C1 segment of cervical spinal cord (tissue), 14 donors: Measurements from ENCODE around the gene MTPN.
A peak's percentile ranks its signal among the peaks of the same experiment; 100 is the strongest.

ENCODE experiments used
- DNase-seq, 14 donors: peaks; one replicate each; lab custom pipeline; 2025; lab: John Stamatoyannopoulos, UW

Gene MTPN

GRCh38 chr7:135981958-135982646 is 4.9 kb upstream of the MTPN start:
- DNase-seq = no peak

- DNase-seq = no peak
Measured at GRCh38 chr7:135980665-135981180, 3.6 kb upstream of the MTPN start.

GRCh38 chr7:135980012-135980551 is 2.9 kb upstream of the MTPN start:
- no peak for DNase-seq

GRCh38 chr7:135979471-135980011 is 2.4 kb upstream of the MTPN start:
- DNase-seq = no peak

GRCh38 chr7:135978624-135979023 is 1.5 kb upstream of the MTPN start:
- DNase-seq = no peak

GRCh38 chr7:135977742-135978066 is 545 bp upstream of the MTPN start:
- no peak for DNase-seq

GRCh38 chr7:135976312-135977006 is 700 bp downstream of the MTPN start:
- DNase-seq = peak in 2 of 14 donors; percentile 20 to 45

- no peak for DNase-seq
Measured at GRCh38 chr7:135975166-135975565, 2.0 kb downstream of the MTPN start.

- no peak for DNase-seq
Measured at GRCh38 chr7:135974667-135975066, 2.5 kb downstream of the MTPN start.

- DNase-seq = no peak
Measured at GRCh38 chr7:135971366-135971725, 5.8 kb downstream of the MTPN start.

GRCh38 chr7:135970682-135971365 is 6.3 kb downstream of the MTPN start:
- no peak for DNase-seq

- DNase-seq = no peak
Measured at GRCh38 chr7:135970045-135970444, 7.1 kb downstream of the MTPN start.

- no peak for DNase-seq
Measured at GRCh38 chr7:135966341-135967043, 10.7 kb downstream of the MTPN start.

- no peak for DNase-seq
Measured at GRCh38 chr7:135965602-135966001, 11.6 kb downstream of the MTPN start.

- no peak for DNase-seq
Measured at GRCh38 chr7:135964791-135965190, 12.4 kb downstream of the MTPN start.

GRCh38 chr7:135964274-135964673 is 12.9 kb downstream of the MTPN start:
- no peak for DNase-seq

GRCh38 chr7:135962802-135963201 is 14.4 kb downstream of the MTPN start:
- no peak for DNase-seq

- no peak for DNase-seq
Measured at GRCh38 chr7:135960709-135961451, 16.3 kb downstream of the MTPN start.

- DNase-seq = no peak
Measured at GRCh38 chr7:135959646-135960363, 17.4 kb downstream of the MTPN start.

GRCh38 chr7:135958173-135958572 is 19.0 kb downstream of the MTPN start:
- DNase-seq = no peak
